Stimulated activated CD8-positive, alpha-beta memory T cell treated with anti-CD3 and anti-CD28 coated beads, Interleukin-15, amount 100 ng/mL, for 48 hours (primary cell): Measurements from ENCODE around the gene PAX7.
"Not testable (repeated sequence)": the region's sequence is repeated elsewhere in the genome, so short reads cannot be mapped to it uniquely, and the experiment has no call there.

Source experiments
- DNase-seq, 2 donors: peaks; one replicate each; pipeline ENCODE4 v3.0.0-alpha.2; 2020; ENCODE audit warnings: low read depth in 2 of 2

The PAX7 gene

DNA sequence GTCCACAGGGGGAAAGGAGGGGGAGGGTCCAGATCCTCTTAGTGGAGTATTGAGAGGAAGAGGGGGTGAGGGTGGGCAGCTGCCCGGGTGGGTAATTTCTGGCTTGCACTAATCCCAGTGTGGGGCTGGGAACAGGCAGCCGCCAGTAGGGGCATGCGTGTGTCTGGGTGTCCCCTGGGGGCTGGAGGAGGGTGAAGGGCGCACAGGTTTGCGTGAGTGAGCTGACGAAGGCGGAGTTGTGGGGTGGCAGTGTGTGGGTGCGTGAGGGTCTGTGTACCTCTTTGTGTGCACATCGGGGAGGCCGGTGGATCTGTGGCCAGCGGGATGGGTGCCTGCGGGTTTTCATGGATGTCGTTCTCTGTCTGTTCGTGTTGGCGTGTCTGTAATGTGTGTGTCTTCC, 97.3 kb downstream of the PAX7 start:
- no peak for DNase-seq

DNA sequence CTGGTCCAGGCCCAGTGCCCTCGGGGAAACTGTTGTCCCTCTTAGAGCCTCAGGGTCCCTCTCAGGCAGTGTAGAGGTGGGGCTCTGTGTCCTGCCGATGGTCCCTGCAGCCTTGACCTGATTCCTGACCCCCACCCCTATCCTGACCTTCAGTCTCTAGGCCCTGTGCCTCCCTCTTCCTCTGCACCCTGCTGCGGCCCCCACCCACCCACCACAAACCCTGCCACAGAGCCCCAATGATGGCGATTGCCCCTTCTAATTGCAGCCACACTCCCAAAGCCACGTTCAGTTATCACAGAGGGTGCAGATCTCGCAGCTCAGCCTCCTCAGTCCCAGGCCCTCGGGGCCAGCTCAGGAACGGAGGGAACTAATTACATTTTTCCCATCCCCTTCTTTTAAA, 99.7 kb downstream of the PAX7 start:
- DNase-seq, result no peak

DNA sequence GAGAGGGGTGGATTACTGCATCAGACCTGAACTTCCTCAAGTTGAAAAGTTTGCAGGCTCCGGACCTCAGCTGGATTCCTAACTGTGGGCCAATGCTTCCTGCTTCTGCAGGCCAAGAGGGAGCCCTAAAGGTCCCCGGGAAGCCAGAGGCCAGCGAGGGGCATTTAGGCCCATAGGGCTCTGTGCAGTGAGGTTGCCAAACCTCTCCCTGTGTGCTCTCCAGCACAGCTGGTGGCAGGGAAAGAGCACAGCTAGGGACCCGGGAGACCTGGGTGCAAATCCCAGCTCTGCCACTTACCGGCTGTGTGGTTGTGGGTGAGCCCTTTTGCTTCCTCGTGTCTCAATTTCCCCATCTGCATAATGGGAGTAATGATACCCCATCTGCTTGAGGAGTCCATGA, 100.5 kb downstream of the PAX7 start:
- DNase-seq, result no peak

DNA sequence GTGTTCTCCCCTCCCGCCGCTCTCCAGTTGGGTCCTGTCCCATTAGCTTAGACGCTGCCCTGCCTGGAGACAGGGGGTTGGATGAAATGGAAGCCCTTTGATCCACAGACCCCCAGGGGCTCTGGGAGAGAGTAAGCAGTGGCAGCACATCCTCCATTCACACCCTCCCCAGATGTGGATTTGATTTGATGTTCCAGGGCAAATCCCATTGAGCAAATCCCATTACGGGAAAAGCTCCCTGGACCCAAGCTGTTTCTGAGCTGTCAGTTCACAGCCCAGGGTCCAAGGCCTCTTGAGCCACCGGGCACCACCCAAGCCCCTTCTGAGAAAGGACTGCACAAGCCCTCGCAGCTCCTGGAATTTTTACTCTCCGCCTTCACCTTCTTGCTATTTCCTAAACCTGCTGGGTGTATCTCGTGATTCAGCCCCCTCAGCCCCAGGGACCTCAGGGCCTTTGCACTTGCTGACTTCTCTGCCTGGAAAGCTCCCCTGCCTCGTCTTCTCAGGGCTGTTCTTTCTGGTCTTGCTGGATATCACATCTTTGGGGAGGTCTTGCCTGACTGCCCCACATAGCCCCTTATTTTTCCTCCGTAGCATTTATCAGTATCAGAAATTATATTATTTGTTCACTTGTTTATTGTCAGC, 101.1 kb downstream of the PAX7 start:
- DNase-seq, result no peak

DNA sequence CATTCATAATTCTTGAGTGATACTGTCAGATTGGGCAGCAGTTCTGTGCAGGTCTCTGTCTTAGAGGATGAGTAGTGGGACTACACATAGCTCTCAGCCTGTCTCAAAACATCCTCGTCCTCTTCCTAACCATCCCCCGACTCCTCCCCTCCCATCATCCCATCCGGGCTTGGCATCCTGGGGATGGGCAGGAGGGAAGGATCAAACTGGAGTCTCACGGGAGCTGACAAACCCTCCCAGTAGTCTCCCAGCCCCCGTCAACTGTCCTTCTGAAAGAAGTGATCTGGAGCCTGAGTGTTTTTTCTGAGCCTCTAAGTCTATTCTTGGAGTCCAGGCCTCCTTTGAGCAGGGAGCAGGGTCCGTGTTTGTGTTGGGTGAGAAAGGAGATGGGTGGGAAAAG, 102.0 kb downstream of the PAX7 start:
- DNase-seq, result no peak

DNA sequence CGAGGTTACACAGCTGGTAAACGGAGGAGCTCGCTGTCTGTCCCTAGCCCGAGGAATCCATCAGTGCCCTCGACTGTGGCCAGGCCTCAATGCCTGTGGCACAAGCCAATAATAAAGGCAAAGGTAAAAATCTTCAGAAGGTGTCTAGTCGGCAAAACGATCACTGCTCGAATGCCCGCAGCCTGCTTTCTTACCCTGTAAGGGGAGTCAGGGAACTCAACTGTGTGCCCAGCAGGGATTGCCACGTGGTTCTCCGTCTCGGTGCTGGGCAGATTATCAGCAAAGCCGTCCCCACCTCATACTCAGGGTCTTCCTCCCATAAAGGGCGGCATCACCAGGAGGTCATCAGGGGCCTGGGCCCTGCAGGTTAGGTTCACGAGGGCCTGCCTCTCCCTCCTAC, 103.4 kb downstream of the PAX7 start:
- DNase-seq, result no peak

DNA sequence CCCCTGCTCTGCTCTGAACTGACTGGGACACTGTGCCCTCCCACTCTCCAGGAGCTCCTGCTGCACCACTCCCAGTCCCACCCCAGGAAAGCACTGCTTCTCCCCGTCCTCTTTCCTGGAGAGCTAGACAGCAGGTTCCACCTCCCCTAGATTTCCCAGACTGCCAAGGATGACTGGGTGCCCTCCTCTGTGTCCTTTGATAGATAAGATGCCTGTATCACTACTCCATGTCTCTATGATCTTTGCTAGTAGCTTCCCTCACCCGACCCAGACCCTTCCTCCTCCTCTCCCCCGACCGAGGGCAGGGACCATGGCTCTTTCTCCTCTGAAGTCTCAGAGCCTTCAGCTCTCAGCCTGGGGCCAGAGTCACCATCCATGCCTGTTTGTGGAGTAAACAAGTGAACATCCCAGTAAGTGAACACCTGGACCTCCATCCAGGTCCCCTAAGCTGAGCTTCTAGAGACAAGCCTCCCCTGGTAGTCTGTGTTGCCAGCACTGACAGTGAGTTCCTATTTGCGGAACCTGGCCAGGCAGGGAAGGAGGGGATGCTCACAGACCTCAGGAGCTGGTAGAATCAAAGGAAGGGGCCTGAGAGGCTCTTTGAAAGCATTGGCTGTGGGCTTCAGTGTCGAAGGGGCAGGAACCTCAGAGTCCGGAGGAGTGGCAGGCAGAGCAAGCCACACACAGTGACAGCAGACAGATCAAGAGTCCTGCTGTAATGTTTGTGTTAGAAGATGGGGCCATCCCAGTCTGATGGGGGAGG, 104.0 kb downstream of the PAX7 start:
- DNase-seq, result no peak

DNA sequence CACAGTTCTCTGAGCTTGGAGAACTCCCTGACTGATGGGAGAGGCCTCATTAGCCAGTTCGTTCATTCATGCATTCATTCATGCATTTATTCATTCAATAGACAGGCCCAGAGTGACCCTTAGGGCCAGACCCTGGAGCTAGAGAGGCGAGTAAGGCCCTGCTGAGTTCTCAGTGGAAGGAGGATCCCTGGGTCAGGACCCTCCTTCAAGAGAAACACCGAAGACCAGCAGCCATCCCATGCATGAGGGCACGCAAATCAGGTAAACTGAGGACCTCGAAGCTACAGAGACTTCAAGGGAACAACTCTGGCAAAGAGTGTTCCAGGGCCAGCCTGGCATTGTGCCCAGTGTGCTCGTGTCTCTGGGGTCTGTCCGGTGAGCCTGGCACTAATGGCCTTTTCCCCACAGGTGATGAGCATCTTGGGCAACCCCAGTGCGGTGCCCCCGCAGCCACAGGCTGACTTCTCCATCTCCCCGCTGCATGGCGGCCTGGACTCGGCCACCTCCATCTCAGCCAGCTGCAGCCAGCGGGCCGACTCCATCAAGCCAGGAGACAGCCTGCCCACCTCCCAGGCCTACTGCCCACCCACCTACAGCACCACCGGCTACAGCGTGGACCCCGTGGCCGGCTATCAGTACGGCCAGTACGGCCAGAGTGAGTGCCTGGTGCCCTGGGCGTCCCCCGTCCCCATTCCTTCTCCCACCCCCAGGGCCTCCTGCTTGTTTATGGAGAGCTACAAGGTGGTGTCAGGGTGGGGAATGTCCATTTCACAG, 104.8 kb downstream of the PAX7 start:
- DNase-seq, result no peak

DNA sequence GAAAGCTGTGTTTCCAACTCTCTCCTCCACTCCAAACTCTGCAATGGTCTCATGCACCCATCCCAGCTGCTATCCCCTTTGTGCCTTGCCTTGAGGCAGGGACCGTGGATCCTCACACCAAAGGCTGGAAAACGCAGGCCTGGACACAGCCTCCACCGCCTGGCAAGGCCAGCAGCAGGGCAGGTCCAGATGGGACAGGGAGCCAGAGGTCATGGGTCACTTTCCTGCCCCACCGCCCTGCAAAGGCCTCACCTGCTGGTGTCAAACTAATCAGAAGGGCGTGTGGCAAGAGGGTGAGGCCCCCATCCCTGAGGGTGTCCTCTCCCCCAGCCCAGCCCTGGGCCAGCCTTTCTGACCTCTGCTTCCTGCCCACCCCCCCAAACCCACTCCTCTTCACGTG, 106.3 kb downstream of the PAX7 start:
- no peak for DNase-seq

DNA sequence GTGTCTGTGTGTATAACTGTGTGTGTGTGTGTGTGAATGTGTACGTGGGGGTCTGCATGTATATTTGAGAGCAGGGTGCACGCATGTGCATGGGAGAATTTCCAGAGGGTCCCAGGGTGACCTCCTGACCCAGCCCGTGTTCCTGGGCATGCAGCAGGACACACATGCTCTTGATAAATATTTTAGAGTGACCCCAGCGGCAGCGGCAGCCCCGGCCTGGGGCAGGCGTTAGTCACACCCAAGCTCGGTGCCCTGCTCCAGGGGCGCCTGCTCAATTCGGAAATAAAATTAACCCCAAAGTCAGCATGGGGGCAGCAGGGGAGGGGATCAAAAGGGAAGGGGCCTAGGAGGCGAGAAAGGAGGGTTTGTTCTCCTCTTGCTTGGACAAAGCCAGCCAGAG, 107.5 kb downstream of the PAX7 start:
- no peak for DNase-seq

DNA sequence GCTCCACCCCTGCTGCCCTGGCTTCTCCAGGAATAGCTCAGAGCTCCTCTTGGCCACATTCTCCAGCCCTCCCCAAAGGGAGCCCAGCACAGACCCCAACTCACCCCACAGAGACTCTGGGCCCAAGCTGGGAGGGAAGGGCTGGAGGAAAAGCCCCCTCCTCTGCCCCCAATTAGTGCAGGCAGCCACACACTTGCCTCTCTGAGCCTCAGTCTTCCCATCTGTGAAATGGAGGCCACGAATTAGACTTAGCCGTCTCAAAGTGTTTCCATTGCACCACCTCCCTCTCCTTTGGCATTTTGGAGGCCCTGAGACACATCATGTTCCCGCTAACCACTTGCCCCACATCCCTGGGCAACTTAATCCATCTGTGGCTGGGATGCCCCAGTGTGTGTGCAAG, 108.0 kb downstream of the PAX7 start:
- DNase-seq, result no peak

DNA sequence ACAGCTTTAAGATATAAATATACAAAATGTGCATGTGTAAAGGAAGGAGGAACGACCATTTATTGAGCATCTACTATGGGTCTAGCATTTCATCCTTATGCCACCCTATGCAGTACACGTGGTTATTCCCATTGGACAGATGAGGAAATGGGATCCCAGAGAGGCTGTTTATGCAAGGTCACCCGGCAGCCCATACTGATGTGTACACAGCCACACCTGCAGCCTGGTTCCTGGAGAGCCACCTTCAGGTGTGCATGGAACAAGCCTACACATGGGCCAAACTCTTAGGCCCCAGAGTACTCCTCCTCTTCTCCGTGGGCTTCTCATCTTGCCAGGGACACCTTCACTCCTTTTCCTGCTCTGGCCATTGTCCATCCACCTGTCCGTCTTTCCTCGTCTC, 108.8 kb downstream of the PAX7 start:
- DNase-seq, result no peak

DNA sequence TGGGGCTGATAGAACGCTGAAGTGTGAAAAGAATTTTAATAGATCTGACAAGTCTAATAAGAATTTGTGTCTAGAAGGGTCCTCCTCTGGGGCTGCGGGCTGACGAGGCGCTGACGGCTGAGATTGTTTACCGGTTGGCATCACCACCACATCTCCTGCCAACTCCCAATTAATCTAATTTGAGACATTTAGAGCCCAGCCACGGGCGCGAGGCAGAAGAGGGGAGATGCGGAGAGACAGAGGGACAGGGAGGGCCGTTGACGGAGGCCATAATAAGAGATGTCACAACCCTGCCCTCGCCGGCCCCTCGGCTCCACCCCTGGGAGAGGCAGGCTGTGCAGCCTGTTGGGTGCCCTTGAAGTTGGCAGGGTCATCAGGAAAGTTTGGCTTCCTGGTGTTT, 109.3 kb downstream of the PAX7 start:
- DNase-seq, result no peak

DNA sequence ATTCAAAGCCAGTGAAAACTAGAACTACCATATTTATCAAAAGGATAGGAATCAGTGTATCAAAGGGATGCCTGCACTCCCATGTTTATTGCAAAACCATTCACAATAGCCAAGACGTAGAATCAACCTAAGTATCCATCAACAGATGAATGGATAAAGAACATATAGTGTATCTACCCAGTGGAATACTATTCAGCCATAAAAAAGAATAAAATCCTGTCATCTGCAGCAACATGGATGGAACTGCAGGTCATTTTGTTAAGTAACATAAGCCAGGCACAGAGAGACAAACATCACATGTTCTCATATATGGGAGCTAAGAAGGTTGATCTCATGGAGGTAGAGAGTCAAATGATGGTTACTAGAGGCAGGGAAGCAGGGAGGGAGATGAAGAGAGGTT, 110.0 kb downstream of the PAX7 start:
- no peak for DNase-seq

DNA sequence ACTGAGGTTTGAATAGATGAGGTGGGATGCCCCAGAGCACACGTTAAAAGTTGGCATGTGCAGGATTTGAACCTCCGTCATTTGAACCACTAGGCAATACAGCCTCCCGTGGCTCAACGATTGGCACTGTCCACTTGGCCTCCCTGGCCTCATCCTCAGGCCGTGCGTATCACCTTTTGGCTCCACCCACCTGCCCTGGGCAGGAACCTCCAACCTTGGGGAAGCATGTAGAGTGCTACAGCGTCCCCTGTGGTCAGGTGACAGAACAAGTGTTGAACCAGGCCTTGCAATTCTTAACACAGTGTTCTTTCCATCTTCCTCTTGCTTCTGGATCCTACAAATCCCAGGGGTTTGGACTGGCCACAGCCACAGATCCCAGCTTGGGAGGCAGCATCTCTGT, 112.6 kb downstream of the PAX7 start:
- no peak for DNase-seq

DNA sequence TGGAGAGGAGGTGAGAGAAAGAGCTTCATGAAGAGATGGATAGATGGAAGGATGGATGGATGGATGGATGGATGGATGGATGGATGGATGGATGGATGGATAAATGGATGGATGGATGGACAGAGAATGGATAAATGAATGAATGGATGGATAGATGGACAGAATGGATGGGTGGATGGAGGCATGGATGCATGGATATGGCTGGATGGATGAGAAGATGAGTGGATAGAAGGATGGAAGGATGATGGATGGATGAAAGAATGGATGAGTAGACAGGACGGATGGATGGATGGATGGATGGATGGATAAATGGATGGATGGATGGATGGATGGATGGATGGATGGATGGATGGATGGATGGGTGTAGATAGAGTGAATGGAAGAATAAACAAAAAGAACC, 113.7 kb downstream of the PAX7 start:
- not testable (repeated sequence) for DNase-seq

DNA sequence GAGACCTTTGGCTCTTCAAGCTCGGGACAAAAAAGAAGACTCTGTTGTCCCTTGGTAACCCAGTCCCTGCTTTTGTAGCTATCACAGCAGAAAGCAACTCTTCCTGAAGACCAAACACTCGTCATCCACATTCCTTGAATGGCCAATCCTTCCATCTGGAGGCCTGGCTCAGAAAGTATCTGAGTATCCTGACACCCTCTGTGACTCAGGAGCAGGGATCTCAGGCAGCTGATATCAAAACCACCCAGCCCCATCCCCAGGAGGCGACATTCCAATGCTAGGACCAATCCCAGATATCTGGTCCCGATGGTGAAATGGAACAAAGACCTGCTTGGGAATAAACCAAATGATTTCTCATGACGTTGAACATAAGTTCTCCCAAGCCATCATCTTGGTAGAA, 116.3 kb downstream of the PAX7 start:
- DNase-seq, result no peak

DNA sequence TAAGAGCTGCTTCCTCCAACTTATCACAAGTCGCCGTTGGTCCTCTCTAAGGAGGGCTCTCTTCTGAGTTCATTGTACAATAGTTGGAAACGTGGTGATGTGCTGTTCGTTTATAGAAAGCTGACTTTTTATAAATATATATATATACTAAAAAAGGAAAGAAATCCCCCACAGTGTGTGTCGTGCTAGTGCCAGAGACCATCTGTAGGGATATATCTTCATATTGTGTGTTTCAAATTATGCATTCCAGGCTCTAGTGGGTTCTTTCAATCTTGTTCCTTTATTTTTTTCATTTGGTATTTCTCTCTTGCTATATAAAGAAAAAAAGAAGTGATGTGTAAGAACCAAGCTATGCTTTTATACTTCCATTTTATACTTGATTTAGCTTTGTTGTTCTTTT, 117.0 kb downstream of the PAX7 start:
- DNase-seq, result no peak

DNA sequence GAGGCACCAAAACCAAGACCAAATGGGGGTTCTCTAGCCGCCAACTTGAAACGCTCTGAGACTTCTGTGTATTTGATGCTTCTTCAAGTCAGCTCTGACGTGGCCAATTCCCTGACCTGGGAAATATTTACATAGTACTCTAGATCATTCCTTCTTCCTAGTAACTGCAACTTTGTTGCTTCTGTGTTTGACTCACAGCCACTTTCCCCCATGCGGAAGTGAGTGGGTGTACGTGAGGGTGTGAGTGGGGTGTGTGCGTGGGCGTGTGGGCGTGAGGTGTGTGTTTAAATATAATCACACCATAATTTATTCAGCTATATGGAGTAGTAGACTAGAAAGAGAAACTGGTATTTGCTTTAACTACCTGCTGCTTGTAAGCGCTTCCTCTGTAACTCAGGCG, 117.8 kb downstream of the PAX7 start:
- no peak for DNase-seq

DNA sequence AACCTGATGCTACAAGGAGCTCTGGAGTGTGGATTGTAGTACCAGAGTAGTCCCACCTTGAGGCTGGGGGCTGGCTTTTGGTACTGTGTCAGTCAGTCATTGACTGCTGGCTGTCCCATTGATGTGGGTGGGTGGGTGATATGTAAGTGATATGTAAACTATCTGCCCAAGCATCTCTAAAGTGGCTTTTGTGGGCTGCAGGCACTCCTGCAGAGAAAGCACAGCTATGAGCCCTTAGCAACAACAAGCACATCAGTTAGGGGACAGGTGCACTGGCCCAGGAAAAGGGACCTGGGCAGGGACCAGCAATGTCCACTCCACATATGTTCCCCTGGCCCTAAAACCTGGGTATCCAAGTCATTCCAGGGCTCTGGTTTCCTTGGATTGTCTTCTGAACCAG, 118.9 kb downstream of the PAX7 start:
- no peak for DNase-seq

DNA sequence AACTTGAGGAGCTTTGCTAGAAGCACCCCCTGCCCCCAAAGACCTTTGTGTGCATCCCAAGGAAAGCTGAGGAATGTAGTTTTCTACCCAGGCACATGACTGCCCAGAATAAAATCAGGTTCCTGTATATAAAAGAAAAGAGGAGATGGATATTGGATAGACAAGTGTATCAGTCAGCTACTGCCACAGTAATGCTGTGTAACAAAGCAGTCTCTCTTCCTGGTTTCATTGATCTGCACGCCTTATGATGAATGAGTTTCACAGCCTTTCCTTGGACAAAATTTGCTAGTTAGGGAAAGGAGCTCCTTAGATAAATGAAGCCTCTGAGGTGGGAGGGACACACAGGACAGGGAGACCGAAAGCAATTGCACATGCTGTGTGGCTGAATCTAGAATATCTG, 120.0 kb downstream of the PAX7 start:
- DNase-seq, result no peak

DNA sequence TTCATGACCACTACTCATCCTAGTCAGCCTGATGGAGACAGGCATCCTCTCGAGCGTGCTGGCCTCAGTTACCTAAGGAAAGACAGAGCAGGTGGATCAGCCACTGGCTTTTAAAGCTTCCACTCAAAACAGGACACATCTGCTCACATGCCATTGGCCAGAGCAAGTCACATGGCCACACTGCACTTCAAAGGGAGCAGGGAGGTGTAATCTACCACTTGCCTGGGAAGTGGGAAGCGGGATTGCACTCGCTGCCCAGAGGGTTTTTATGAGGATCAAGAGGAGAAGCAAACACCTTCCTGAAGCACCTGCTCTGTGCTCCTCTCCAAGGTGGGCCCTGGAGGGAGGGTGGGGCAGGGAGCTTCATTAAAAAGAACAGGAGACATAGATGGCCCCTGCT, 120.8 kb downstream of the PAX7 start:
- no peak for DNase-seq

DNA sequence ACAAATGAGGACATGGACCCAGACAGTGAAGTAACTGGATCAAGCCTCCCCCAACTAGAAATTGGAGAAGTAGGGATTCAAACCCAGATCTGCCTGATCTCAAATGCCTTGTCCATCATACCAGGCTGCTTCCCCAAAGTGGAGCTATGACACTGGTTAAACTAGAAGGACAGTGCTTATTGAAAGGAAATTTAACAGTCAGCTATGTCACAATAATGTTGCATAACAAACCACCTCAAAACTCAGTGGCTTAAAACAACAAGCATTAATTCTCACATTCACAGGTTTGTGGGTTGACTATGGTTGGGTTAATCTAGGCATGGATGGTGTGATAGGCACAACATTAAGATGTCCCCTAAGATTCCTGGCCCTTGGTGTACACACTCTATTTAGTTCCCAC, 121.8 kb downstream of the PAX7 start:
- no peak for DNase-seq
